Endodermal cell (in vitro differentiated cells): Measurements from ENCODE around the gene KIF1B. TPM values are rescaled to one million over a fixed set of nuclear protein-coding genes. Genes with fewer than 3 reads are reported as not detected.

ENCODE experiments used
- DNase-seq: peaks from one replicate; pipeline ENCODE4 v3.0.0-alpha.2; 2017
- H3K27ac ChIP-seq: 2 replicates; pipeline ENCODE4 v1.5.1; 2013; ENCODE audit warnings: mild to moderate bottlenecking, low read depth, low read length, moderate library complexity
- H3K27me3 ChIP-seq: 2 replicates; pipeline ENCODE4 v1.6.1; 2013; ENCODE audit warnings: mild to moderate bottlenecking, low read length, moderate library complexity; ENCODE audit not compliant: insufficient read depth, control insufficient read depth, poor library complexity, severe bottlenecking
- H3K36me3 ChIP-seq: 2 replicates; pipeline ENCODE4 v1.7.0; 2013; ENCODE audit warnings: mild to moderate bottlenecking, low read length, moderate library complexity; ENCODE audit not compliant: control insufficient read depth, insufficient read depth
- H3K4me1 ChIP-seq: one replicate; pipeline ENCODE4 v1.7.0; 2013; ENCODE audit warnings: low read length; ENCODE audit not compliant: control insufficient read depth, insufficient read depth
- H3K4me3 ChIP-seq: 2 replicates; pipeline ENCODE4 v1.5.1; 2013; ENCODE audit warnings: mild to moderate bottlenecking, low read length, moderate library complexity
- H3K9ac ChIP-seq: 2 replicates; pipeline ENCODE4 v1.6.1; 2013; ENCODE audit warnings: mild to moderate bottlenecking, low read length, moderate library complexity; ENCODE audit not compliant: poor library complexity, severe bottlenecking; ENCODE audit errors: extremely low read depth
- H3K9me3 ChIP-seq: 2 replicates; pipeline ENCODE4 v1.6.1; 2013; ENCODE audit warnings: mild to moderate bottlenecking, low read length, moderate library complexity; ENCODE audit not compliant: control insufficient read depth
- H3K27ac Mint-ChIP-seq: 2 replicates; pipeline ENCODE4 v1.8.0; 2020; ENCODE audit warnings: mixed read lengths
- H3K27me3 Mint-ChIP-seq: 2 replicates; pipeline ENCODE4 v1.8.0; 2021; ENCODE audit warnings: mild to moderate bottlenecking, mixed read lengths; ENCODE audit not compliant: insufficient read depth
- H3K36me3 Mint-ChIP-seq: 2 replicates; pipeline ENCODE4 v1.8.0; 2020; ENCODE audit warnings: low read depth, mixed read lengths
- H3K4me1 Mint-ChIP-seq: 2 replicates; pipeline ENCODE4 v1.8.0; 2020; ENCODE audit warnings: mixed read lengths
- H3K4me3 Mint-ChIP-seq: 2 replicates; pipeline ENCODE4 v1.8.0; 2020; ENCODE audit warnings: mild to moderate bottlenecking, moderate library complexity, mixed read lengths
- H3K9me3 Mint-ChIP-seq: 2 replicates; pipeline ENCODE4 v1.8.0; 2020; ENCODE audit warnings: mild to moderate bottlenecking, mixed read lengths
- WGBS, 2 experiments: methylation state at CpG; one replicate each; pipeline versions ENCODE4 v1.1.5 to v1.1.7; 2013; ENCODE audit warnings: missing lambda C conversion rate in 2 of 2, mixed read lengths in 1 of 2; ENCODE audit not compliant: insufficient coverage in 1 of 2, insufficient read length in 1 of 2; 5-methylcytosine and 5-hydroxymethylcytosine counted together
- total RNA-seq, 2 donors: library from RNA; stranded (reverse); fragmentation: NEBNext Ultra II Directional in 1 of 2; extraction: Animal tissue kit (Norgen Biotek cat#: 25700) in 1 of 2; gene quantifications; 2 replicates in 1 of 2; 3 replicates in 1 of 2; pipeline ENCODE4 v1.2.1, GENCODE V29; 2021
- TF ChIP-seq, protein P1 (sequence below): fragments of 200-600 bp; sonication (generic); conservative IDR thresholded peaks from 2 replicates; pipeline ENCODE4 v1.5.0; 2021; ENCODE audit warnings: antibody characterized with exemption, mild to moderate bottlenecking

Gene KIF1B
- total RNA-seq, 2 donors from 2014 or later = 71.5 to 74.2 TPM

- Histone ChIP-seq H3K4me1 (no peaks in the 10 kb centered on the region), H3K9ac (no peak overlapping the region), H3K27me3 (no peaks in the 10 kb centered on the region), H3K4me3 (no peak overlapping the region), H3K27ac (no peak overlapping the region), H3K9me3 (no peaks in the 10 kb centered on the region), H3K36me3 (peaks cover 85% of the 10 kb centered on the region)
- H3K4me1 Mint-ChIP-seq = no peaks in the 10 kb centered on the region
- no peak overlapping the region for H3K4me3 Mint-ChIP-seq
- H3K36me3 Mint-ChIP-seq = peaks cover 55% of the 10 kb centered on the region
- TF ChIP-seq, protein P1, sequence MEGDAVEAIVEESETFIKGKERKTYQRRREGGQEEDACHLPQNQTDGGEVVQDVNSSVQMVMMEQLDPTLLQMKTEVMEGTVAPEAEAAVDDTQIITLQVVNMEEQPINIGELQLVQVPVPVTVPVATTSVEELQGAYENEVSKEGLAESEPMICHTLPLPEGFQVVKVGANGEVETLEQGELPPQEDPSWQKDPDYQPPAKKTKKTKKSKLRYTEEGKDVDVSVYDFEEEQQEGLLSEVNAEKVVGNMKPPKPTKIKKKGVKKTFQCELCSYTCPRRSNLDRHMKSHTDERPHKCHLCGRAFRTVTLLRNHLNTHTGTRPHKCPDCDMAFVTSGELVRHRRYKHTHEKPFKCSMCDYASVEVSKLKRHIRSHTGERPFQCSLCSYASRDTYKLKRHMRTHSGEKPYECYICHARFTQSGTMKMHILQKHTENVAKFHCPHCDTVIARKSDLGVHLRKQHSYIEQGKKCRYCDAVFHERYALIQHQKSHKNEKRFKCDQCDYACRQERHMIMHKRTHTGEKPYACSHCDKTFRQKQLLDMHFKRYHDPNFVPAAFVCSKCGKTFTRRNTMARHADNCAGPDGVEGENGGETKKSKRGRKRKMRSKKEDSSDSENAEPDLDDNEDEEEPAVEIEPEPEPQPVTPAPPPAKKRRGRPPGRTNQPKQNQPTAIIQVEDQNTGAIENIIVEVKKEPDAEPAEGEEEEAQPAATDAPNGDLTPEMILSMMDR = no peak
- H3K27me3 Mint-ChIP-seq = no peaks in the 10 kb centered on the region
- WGBS, 2 experiments = 88 to 100% methylated on average over 1 to 2 of the region's 2 CpGs
- DNase-seq = no peak
- H3K27ac Mint-ChIP-seq = no peak overlapping the region
- no peaks in the 10 kb centered on the region for H3K9me3 Mint-ChIP-seq
Observed at GRCh38 chr1:10271090-10271489, 60.7 kb downstream of the KIF1B start.

DNA sequence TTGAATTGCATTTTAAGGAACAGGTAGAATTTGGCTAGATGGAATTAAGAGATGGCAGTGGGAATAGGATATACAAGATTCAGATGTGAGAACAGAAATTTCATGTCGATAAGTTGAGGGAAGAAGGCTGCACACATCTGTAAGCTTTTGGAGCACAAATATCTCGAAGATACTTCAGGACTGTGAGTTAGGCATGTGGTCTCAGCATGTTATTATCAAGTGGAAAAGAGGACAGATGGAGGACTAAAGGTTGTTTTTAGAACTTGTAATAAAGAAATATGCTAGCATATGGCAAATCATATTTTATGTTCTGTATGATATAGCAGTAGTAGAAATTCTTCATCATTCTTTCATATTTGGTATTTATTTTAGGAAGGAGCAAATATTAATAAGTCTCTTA is 61.5 kb downstream of the KIF1B start:
- H3K9ac ChIP-seq = no peak overlapping the region

DNA sequence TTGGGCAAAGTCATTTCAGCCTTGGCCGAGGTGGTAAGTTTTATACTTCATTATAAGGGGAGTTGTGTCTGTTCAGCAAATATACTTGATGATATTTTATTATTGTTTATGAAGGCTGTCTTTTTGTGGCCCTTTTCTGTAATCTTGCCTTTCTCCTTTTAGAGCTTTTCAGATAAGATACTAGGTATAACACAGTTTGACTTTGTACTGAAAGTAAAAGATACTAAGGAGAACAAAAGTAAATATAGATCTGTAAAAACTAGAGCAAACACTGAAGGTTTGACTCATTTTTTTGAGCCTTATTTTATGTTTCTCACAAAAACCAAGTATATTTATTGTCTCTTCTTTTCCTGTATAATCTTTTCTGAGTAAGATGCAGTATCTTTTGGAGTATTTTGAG is 61.9 kb downstream of the KIF1B start:
- Mint-ChIP-seq H3K27me3 (no peaks in the 10 kb centered on the region), H3K9me3 (no peaks in the 10 kb centered on the region), H3K4me1 (no peaks in the 10 kb centered on the region), H3K27ac (no peak overlapping the region), H3K36me3 (peaks cover 52% of the 10 kb centered on the region), H3K4me3 (no peak overlapping the region)
- TF ChIP-seq, protein P1 = no peak
- H3K27me3 ChIP-seq = no peaks in the 10 kb centered on the region
- peaks cover 81% of the 10 kb centered on the region for H3K36me3 ChIP-seq
- no peak overlapping the region for H3K4me3 ChIP-seq
- H3K9ac ChIP-seq = no peak overlapping the region
- no peak overlapping the region for H3K27ac ChIP-seq
- H3K4me1 ChIP-seq = no peaks in the 10 kb centered on the region
- WGBS, 2 experiments = 86% methylated on average over 1 of the region's 1 CpG; no CpG with 5 or more reads in 1 of the 2 experiments
- DNase-seq = no peak
- H3K9me3 ChIP-seq = no peaks in the 10 kb centered on the region

More for the DNA sequence above, 61.5 kb downstream of the KIF1B start:
- Mint-ChIP-seq H3K4me1 (no peaks in the 10 kb centered on the region), H3K36me3 (peaks cover 55% of the 10 kb centered on the region), H3K9me3 (no peaks in the 10 kb centered on the region), H3K27me3 (no peaks in the 10 kb centered on the region), H3K27ac (no peak overlapping the region), H3K4me3 (no peak overlapping the region)
- no peaks in the 10 kb centered on the region for H3K9me3 ChIP-seq
- no peaks in the 10 kb centered on the region for H3K27me3 ChIP-seq
- DNase-seq = no peak
- no peak overlapping the region for H3K27ac ChIP-seq
- 84 to 91% methylated on average over 2 of the region's 2 CpGs for WGBS, 2 experiments
- no peak overlapping the region for H3K4me3 ChIP-seq
- no peaks in the 10 kb centered on the region for H3K4me1 ChIP-seq
- TF ChIP-seq, protein P1 = no peak
- peaks cover 83% of the 10 kb centered on the region for H3K36me3 ChIP-seq
